SK-N-SH (cell line): Measurements from ENCODE around the gene TULP4. TPM values are rescaled to one million over a fixed set of nuclear protein-coding genes. Genes with fewer than 3 reads are reported as not detected.
A peak's percentile ranks its signal among the peaks of the same experiment; 100 is the strongest.

Experiments used
- CTCF ChIA-PET: fragments of 300-600, 350-600 bp; formaldehyde crosslinking; extraction: SDS; loops from one replicate; lab custom pipeline; 2021; lab: Yijun Ruan, JAX
- POLR2A ChIA-PET: fragments of 350-600 bp; sonication (Branson Sonifier 250); formaldehyde crosslinking; extraction: SDS; loops from one replicate; lab custom pipeline; 2020; ENCODE audit warnings: antibody characterized with exemption, inconsistent platforms; lab: Yijun Ruan, JAX
- DNase-seq: peaks from one replicate; pipeline ENCODE4 v3.0.0; 2012
- H2AFZ ChIP-seq: fragments of 200-600 bp; sonication (generic); 2 replicates; pipeline ENCODE4 v1.8.1; 2016; ENCODE audit warnings: antibody characterized with exemption, mild to moderate bottlenecking, low read depth
- H3F3A ChIP-seq: fragments of 200-600 bp; sonication (generic); replicated peaks from 2 replicates; pipeline ENCODE3; 2016; ENCODE audit warnings: antibody characterized with exemption, mild to moderate bottlenecking; ENCODE audit not compliant: insufficient read depth
- H3K27ac ChIP-seq, 2 experiments: fragments of 200-500 bp in 1 of 2; fragments of 200-600 bp in 1 of 2; sonication (Bioruptor generic) in 1 of 2; sonication (generic), shearing (Covaris generic) in 1 of 2; 2 replicates each; pipeline versions ENCODE4 v1.5.1 to v1.6.1; 2014 to 2016; ENCODE audit warnings: low read depth in 2 of 2, inconsistent platforms in 1 of 2, low read length in 1 of 2, mild to moderate bottlenecking in 1 of 2, mixed read lengths in 1 of 2
- H3K27me3 ChIP-seq: fragments of 200-600 bp; sonication (generic), shearing (Covaris generic); 2 replicates; pipeline ENCODE4 v1.6.1; 2016; ENCODE audit warnings: mixed run types; ENCODE audit not compliant: insufficient read depth
- H3K36me3 ChIP-seq, 2 experiments: fragments of 200-500 bp in 1 of 2; fragments of 200-600 bp in 1 of 2; sonication (Bioruptor generic) in 1 of 2; sonication (generic) in 1 of 2; replicated peaks in 1 of 2; 2 replicates each; pipeline versions ENCODE3 to v1.5.1; 2014 to 2016; ENCODE audit warnings: low read length in 1 of 2, mild to moderate bottlenecking in 1 of 2; ENCODE audit not compliant: insufficient read depth in 2 of 2, control insufficient read depth in 1 of 2
- H3K4me1 ChIP-seq, 2 experiments: fragments of 200-500 bp in 1 of 2; fragments of 200-600 bp in 1 of 2; sonication (Bioruptor generic) in 1 of 2; sonication (generic), shearing (Covaris generic) in 1 of 2; 2 replicates each; pipeline versions ENCODE4 v1.5.1 to v1.6.1; 2014 to 2016; ENCODE audit warnings: low read depth in 1 of 2, low read length in 1 of 2, mixed run types in 1 of 2; ENCODE audit not compliant: insufficient read depth in 2 of 2, control insufficient read depth in 1 of 2
- H3K4me2 ChIP-seq: fragments of 200-600 bp; sonication (generic), shearing (Covaris generic); 2 replicates; pipeline ENCODE4 v1.6.1; 2017; ENCODE audit warnings: mixed run types
- H3K4me3 ChIP-seq, 2 experiments: fragments of 200-500 bp in 1 of 2; fragments of 200-600 bp in 1 of 2; sonication (Bioruptor generic) in 1 of 2; sonication (generic), shearing (Covaris generic) in 1 of 2; 2 replicates each; pipeline versions ENCODE4 v1.5.1 to v1.8.1; 2014 to 2016; ENCODE audit warnings: low read depth in 2 of 2, inconsistent platforms in 1 of 2, low read length in 1 of 2, mild to moderate bottlenecking in 1 of 2, mixed read lengths in 1 of 2, moderate library complexity in 1 of 2
- H3K79me2 ChIP-seq: fragments of 200-600 bp; sonication (generic); 2 replicates; pipeline ENCODE4 v1.8.1; 2017; ENCODE audit warnings: mild to moderate bottlenecking; ENCODE audit not compliant: insufficient read depth
- H3K9ac ChIP-seq: fragments of 200-600 bp; sonication (generic); 2 replicates; pipeline ENCODE4 v1.6.1; 2017; ENCODE audit warnings: mixed run types
- H3K9me2 ChIP-seq: fragments of 200-600 bp; sonication (generic); 2 replicates; pipeline ENCODE4 v1.6.1; 2017; ENCODE audit warnings: mixed run types
- H3K9me3 ChIP-seq: fragments of 200-600 bp; sonication (generic); 2 replicates; pipeline ENCODE4 v1.6.1; 2017; ENCODE audit warnings: mixed run types, mild to moderate bottlenecking, moderate library complexity
- H4K20me1 ChIP-seq: fragments of 200-600 bp; sonication (generic); 2 replicates; pipeline ENCODE4 v1.6.1; 2017; ENCODE audit warnings: mild to moderate bottlenecking, mixed run types; ENCODE audit not compliant: insufficient read depth
- EZH2phosphoT487 ChIP-seq: fragments of 200-600 bp; sonication (generic); IDR thresholded peaks from 2 replicates; pipeline ENCODE4 v1.6.1; 2017; ENCODE audit warnings: low read depth, mixed run types, mild to moderate bottlenecking, antibody characterized with exemption, moderate library complexity, borderline replicate concordance
- FOSL2 ChIP-seq: IDR thresholded peaks from 2 replicates; pipeline ENCODE4 v1.4.0; 2012; ENCODE audit warnings: low read depth, mild to moderate bottlenecking, moderate library complexity, borderline replicate concordance
- FOXJ3 ChIP-seq: sonication (generic); formaldehyde crosslinking; IDR thresholded peaks from 2 replicates; pipeline ENCODE4 v1.5.1; 2020; ENCODE audit warnings: mild to moderate bottlenecking, missing genetic modification reagents
- JUND ChIP-seq: IDR thresholded peaks from 2 replicates; pipeline ENCODE4 v1.4.0; 2012
- MEF2A ChIP-seq: IDR thresholded peaks from 2 replicates; pipeline ENCODE4 v1.4.0; 2012; ENCODE audit warnings: low read depth, borderline replicate concordance
- MXI1 ChIP-seq: IDR thresholded peaks from 2 replicates; pipeline ENCODE4 v1.6.1; 2012; ENCODE audit warnings: mild to moderate bottlenecking, low read depth, low read length, improper control_type of control experiment
- NFIC ChIP-seq: IDR thresholded peaks from 2 replicates; pipeline ENCODE4 v1.4.0; 2012; ENCODE audit warnings: borderline replicate concordance
- RAD21 ChIP-seq: IDR thresholded peaks from 2 replicates; pipeline ENCODE4 v1.6.1; 2012; ENCODE audit warnings: mild to moderate bottlenecking, low read length
- RFX5 ChIP-seq: IDR thresholded peaks from 2 replicates; pipeline ENCODE4 v1.6.1; 2012; ENCODE audit warnings: mild to moderate bottlenecking, improper control_type of control experiment, low read length
- RXRA ChIP-seq: IDR thresholded peaks from 2 replicates; pipeline ENCODE4 v1.4.0; 2012; ENCODE audit warnings: low read depth, mild to moderate bottlenecking, borderline replicate concordance
- SIN3A ChIP-seq: IDR thresholded peaks from 2 replicates; pipeline ENCODE4 v1.6.1; 2012; ENCODE audit warnings: low read depth, mild to moderate bottlenecking, low read length, moderate library complexity, borderline replicate concordance
- TAF1 ChIP-seq: IDR thresholded peaks from 2 replicates; pipeline ENCODE4 v1.6.1; 2012; ENCODE audit warnings: low read depth, mild to moderate bottlenecking, low read length, moderate library complexity, borderline replicate concordance
- TCF12 ChIP-seq: IDR thresholded peaks from 2 replicates; pipeline ENCODE4 v1.4.0; 2012
- TEAD4 ChIP-seq: IDR thresholded peaks from 2 replicates; pipeline ENCODE4 v1.4.0; 2012; ENCODE audit warnings: mild to moderate bottlenecking, borderline replicate concordance; ENCODE audit not compliant: insufficient read depth
- YY1 ChIP-seq: IDR thresholded peaks from 2 replicates; pipeline ENCODE4 v1.4.0; 2012; ENCODE audit warnings: low read depth, mild to moderate bottlenecking
- WGBS: methylation state at CpG from one replicate; pipeline ENCODE4 v1.1.6; 2017; ENCODE audit warnings: low lambda C conversion rate; 5-methylcytosine and 5-hydroxymethylcytosine counted together
- polyA plus RNA-seq, 3 experiments: library from polyadenylated mRNA; depleted of rRNA; stranded (reverse); fragments of >200 nt; gene quantifications; 2 replicates each; pipeline ENCODE4 v1.2.3, GENCODE V29; 2012
- TF ChIP-seq, protein P1 (sequence below): IDR thresholded peaks from 2 replicates; pipeline ENCODE4; 2012
- TF ChIP-seq, protein P2 (sequence below): IDR thresholded peaks from 2 replicates; pipeline ENCODE4 v1.4.0; 2012; ENCODE audit warnings: low read depth
- TF ChIP-seq, protein P3 (sequence below): fragments of 200-600 bp; sonication (generic); IDR thresholded peaks from 2 replicates; pipeline ENCODE4 v1.6.1; 2017; ENCODE audit warnings: antibody characterized with exemption, mild to moderate bottlenecking, moderate library complexity

The TULP4 gene
- polyA plus RNA-seq, 1 of the 3 experiments (the other 2 are of a cell fraction): 5.9 TPM

DNA sequence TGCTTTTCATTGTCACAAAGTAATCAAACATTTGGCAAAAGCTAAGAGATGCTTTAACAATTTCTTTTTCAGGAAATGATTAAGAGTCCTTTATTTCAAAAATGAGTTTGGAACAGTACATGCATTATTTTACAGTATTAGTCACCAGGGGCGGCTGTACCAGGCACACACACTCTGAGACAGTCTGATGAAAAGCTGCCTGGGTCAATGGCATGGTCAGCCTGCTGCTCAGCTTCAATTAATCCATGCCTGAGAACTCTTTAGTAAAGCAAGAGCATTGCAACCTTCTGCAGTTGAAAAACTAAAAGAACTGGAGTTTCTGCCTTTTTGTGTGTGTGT lies 105.5 kb downstream of the TULP4 start:
- TF ChIP-seq FOSL2: peak; percentile 71; the same call in 1 of the 2 replicates
- peak; percentile 73 for TF ChIP-seq TCF12
- TF ChIP-seq RXRA: 0 out of 2 replicates have a peak, but pooled peaks have one; percentile 36
- peak; percentile 56 for TF ChIP-seq NFIC
- 0 out of 2 replicates have a peak, but pooled peaks have one; percentile 13 for TF ChIP-seq TEAD4
- TF ChIP-seq RAD21: no peak
- TF ChIP-seq, protein P1, sequence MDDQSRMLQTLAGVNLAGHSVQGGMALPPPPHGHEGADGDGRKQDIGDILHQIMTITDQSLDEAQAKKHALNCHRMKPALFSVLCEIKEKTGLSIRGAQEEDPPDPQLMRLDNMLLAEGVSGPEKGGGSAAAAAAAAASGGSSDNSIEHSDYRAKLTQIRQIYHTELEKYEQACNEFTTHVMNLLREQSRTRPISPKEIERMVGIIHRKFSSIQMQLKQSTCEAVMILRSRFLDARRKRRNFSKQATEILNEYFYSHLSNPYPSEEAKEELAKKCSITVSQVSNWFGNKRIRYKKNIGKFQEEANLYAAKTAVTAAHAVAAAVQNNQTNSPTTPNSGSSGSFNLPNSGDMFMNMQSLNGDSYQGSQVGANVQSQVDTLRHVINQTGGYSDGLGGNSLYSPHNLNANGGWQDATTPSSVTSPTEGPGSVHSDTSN: peak; percentile 76
- no peak for TF ChIP-seq MXI1
- TF ChIP-seq YY1: no peak
- TF ChIP-seq JUND: peak; percentile 70
- TF ChIP-seq, protein P2, sequence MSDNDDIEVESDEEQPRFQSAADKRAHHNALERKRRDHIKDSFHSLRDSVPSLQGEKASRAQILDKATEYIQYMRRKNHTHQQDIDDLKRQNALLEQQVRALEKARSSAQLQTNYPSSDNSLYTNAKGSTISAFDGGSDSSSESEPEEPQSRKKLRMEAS: peak; percentile 65; the same call in 1 of the 2 replicates
- peaks cover 7% of the 10 kb centered on the region for H3K79me2 ChIP-seq
- H3K9me3 ChIP-seq: peaks cover 13% of the 10 kb centered on the region; the same call in 1 of the 2 replicates
- peak overlapping the region; percentile 35; the same call in 1 of the 2 replicates for H3K9ac ChIP-seq
- peaks cover 18 to 31% of the 10 kb centered on the region in 2 experiments for H3K36me3 ChIP-seq
- H4K20me1 ChIP-seq: no peaks in the 10 kb centered on the region
- H3K4me2 ChIP-seq: peak overlapping the region; percentile 72
- ChIA-PET CTCF (interaction anchor here (0.7 kb wide), 2 partner anchors 197 to 203 kb away, joined by 3 read pairs; no protein-coding TSS in a partner anchor), POLR2A (no interaction called here)
- H3F3A ChIP-seq: peaks cover 30% of the 10 kb centered on the region
- no peak overlapping the region for H2AFZ ChIP-seq
- WGBS: 8% methylated on average over 1 of the region's 1 CpG
- peaks cover 13 to 21% of the 10 kb centered on the region in 2 experiments; a peak in 3 of 4 replicates for H3K4me1 ChIP-seq
- peak overlapping the region; percentile 58 to 82 for H3K27ac ChIP-seq
- no peaks in the 10 kb centered on the region for H3K27me3 ChIP-seq
- no peaks in the 10 kb centered on the region for H3K9me2 ChIP-seq
- no peak for DNase-seq
- peak overlapping the region in 1 of 2 experiments; percentile 47; a peak in 2 of 4 replicates for H3K4me3 ChIP-seq

DNA sequence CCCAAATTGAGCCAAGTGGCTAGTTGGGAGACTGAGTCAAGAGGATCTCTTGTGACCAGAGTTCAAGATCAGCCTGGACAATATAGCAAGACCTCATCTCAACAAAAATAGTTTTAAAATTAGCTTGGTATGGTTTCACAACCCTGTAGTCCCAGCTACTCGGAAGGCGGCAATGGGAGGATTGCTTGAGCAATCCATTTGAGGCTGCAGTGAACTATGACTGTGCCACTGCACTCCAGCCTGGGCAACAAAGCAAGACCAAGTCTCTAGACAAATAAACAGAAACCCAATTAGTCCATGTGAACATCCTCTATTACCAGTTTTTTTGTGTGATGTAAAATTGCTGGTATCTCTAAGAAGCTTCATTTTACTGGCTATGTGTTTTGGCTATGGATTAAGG lies 106.2 kb downstream of the TULP4 start:
- TF ChIP-seq, protein P3, sequence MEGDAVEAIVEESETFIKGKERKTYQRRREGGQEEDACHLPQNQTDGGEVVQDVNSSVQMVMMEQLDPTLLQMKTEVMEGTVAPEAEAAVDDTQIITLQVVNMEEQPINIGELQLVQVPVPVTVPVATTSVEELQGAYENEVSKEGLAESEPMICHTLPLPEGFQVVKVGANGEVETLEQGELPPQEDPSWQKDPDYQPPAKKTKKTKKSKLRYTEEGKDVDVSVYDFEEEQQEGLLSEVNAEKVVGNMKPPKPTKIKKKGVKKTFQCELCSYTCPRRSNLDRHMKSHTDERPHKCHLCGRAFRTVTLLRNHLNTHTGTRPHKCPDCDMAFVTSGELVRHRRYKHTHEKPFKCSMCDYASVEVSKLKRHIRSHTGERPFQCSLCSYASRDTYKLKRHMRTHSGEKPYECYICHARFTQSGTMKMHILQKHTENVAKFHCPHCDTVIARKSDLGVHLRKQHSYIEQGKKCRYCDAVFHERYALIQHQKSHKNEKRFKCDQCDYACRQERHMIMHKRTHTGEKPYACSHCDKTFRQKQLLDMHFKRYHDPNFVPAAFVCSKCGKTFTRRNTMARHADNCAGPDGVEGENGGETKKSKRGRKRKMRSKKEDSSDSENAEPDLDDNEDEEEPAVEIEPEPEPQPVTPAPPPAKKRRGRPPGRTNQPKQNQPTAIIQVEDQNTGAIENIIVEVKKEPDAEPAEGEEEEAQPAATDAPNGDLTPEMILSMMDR: no peak
- TF ChIP-seq RFX5 (no peak), RAD21 (no peak), YY1 (no peak), TAF1 (no peak), EZH2phosphoT487 (no peak), MEF2A (no peak), FOSL2 (no peak), SIN3A (no peak), FOXJ3 (CRISPR knock-in tag) (no peak)
- ChIA-PET POLR2A (no interaction called here), CTCF (interaction anchor here (0.7 to 1.3 kb wide), 3 partner anchors 16 to 204 kb away, joined by 3 to 4 read pairs (median 3); no protein-coding TSS in a partner anchor)
- Histone ChIP-seq H3K79me2 (peaks cover 7% of the 10 kb centered on the region), H3K9me3 (peaks cover 13% of the 10 kb centered on the region; the same call in 1 of the 2 replicates), H2AFZ (no peak overlapping the region), H3K4me3 (no peak overlapping the region), H3K9ac (no peak overlapping the region), H3K27ac (peak overlapping the region in 1 of 2 experiments; percentile 82; a peak in 2 of 4 replicates), H3K9me2 (no peaks in the 10 kb centered on the region), H3K4me2 (0 out of 2 replicates have a peak overlapping the region, but pooled peaks have one; percentile 72), H3K4me1 (peaks cover 10 to 21% of the 10 kb centered on the region in 2 experiments; a peak in 3 of 4 replicates), H3K36me3 (peaks cover 16 to 29% of the 10 kb centered on the region in 2 experiments), H3F3A (peaks cover 30% of the 10 kb centered on the region), H3K27me3 (no peaks in the 10 kb centered on the region), H4K20me1 (no peaks in the 10 kb centered on the region)
- 94% methylated on average over 2 of the region's 2 CpGs for WGBS
- DNase-seq: no peak
